Liver (tissue), 3 donors: ENCODE results near the gene CACNA1C.

Experiments used
- EGR1 ChIP-seq, 2 donors: IDR thresholded peaks; 2 replicates each; pipeline ENCODE4 v1.6.1; 2016 to 2018; ENCODE audit warnings: antibody characterized with exemption in 2 of 2, low read depth in 2 of 2
- FOXA1 ChIP-seq: IDR thresholded peaks from 2 replicates; pipeline ENCODE4 v1.6.1; 2016; ENCODE audit warnings: antibody characterized with exemption
- HNF4A ChIP-seq, 2 donors: conservative IDR thresholded peaks; 2 replicates each; pipeline ENCODE4 v1.6.1; 2016; ENCODE audit warnings: antibody characterized with exemption in 2 of 2, mild to moderate bottlenecking in 2 of 2
- HNF4G ChIP-seq: IDR thresholded peaks from 2 replicates; pipeline ENCODE4 v1.6.1; 2016; ENCODE audit warnings: antibody characterized with exemption
- JUND ChIP-seq, 2 donors: IDR thresholded peaks; 2 replicates each; pipeline ENCODE4 v1.6.1; 2016; ENCODE audit warnings: antibody characterized with exemption in 2 of 2
- RAD21 ChIP-seq, 2 donors: IDR thresholded peaks; 2 replicates each; pipeline ENCODE4 v1.6.1; 2016; ENCODE audit warnings: antibody characterized with exemption in 2 of 2, mild to moderate bottlenecking in 2 of 2
- RXRA ChIP-seq, 2 donors: IDR thresholded peaks; 2 replicates each; pipeline ENCODE4 v1.6.1; 2017 to 2018; ENCODE audit warnings: antibody characterized with exemption in 2 of 2, mild to moderate bottlenecking in 1 of 2
- SP1 ChIP-seq: IDR thresholded peaks from 2 replicates; pipeline ENCODE4 v1.6.1; 2018; ENCODE audit warnings: antibody characterized with exemption, mild to moderate bottlenecking
- TF ChIP-seq, protein P1 (sequence below): fragments of 150-350 bp; IDR thresholded peaks from 2 replicates; pipeline ENCODE4 v1.5.1; 2017; ENCODE audit warnings: improper control_type of control experiment, low read depth, low read length; ENCODE audit not compliant: missing input control
- TF ChIP-seq, protein P2 (sequence below): IDR thresholded peaks from 2 replicates; pipeline ENCODE4 v1.6.1; 2016; ENCODE audit warnings: antibody characterized with exemption
- TF ChIP-seq, protein P3 (sequence below): IDR thresholded peaks from 2 replicates; pipeline ENCODE4 v1.6.1; 2016; ENCODE audit warnings: antibody characterized with exemption
- TF ChIP-seq, protein P4 (sequence below): IDR thresholded peaks from 2 replicates; pipeline ENCODE4 v1.6.1; 2016; ENCODE audit warnings: antibody characterized with exemption, mild to moderate bottlenecking
- donor health status: healthy.
- donor health status: healthy.

DNA sequence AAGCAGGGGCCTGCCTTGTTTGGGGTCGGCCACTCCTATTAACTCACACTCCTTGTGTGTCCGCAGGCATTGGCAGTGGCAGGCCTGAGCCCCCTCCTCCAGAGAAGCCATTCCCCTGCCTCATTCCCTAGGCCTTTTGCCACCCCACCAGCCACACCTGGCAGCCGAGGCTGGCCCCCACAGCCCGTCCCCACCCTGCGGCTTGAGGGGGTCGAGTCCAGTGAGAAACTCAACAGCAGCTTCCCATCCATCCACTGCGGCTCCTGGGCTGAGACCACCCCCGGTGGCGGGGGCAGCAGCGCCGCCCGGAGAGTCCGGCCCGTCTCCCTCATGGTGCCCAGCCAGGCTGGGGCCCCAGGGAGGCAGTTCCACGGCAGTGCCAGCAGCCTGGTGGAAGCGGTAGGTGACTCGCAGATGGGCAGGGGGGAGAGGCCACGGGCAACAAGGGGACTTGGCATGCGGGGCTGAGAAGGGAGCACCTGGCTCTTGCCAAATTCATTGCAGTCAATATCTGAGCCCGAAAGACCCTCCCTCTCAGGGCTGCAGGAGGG, 635.7 kb downstream of the CACNA1C start:
- TF ChIP-seq, protein P1, sequence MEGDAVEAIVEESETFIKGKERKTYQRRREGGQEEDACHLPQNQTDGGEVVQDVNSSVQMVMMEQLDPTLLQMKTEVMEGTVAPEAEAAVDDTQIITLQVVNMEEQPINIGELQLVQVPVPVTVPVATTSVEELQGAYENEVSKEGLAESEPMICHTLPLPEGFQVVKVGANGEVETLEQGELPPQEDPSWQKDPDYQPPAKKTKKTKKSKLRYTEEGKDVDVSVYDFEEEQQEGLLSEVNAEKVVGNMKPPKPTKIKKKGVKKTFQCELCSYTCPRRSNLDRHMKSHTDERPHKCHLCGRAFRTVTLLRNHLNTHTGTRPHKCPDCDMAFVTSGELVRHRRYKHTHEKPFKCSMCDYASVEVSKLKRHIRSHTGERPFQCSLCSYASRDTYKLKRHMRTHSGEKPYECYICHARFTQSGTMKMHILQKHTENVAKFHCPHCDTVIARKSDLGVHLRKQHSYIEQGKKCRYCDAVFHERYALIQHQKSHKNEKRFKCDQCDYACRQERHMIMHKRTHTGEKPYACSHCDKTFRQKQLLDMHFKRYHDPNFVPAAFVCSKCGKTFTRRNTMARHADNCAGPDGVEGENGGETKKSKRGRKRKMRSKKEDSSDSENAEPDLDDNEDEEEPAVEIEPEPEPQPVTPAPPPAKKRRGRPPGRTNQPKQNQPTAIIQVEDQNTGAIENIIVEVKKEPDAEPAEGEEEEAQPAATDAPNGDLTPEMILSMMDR, result no peak
- no peak for TF ChIP-seq RXRA (IDR thresholded peaks at IDR 0.05)
- TF ChIP-seq, protein P2, sequence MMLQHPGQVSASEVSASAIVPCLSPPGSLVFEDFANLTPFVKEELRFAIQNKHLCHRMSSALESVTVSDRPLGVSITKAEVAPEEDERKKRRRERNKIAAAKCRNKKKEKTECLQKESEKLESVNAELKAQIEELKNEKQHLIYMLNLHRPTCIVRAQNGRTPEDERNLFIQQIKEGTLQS, result no peak
- TF ChIP-seq, protein P3, sequence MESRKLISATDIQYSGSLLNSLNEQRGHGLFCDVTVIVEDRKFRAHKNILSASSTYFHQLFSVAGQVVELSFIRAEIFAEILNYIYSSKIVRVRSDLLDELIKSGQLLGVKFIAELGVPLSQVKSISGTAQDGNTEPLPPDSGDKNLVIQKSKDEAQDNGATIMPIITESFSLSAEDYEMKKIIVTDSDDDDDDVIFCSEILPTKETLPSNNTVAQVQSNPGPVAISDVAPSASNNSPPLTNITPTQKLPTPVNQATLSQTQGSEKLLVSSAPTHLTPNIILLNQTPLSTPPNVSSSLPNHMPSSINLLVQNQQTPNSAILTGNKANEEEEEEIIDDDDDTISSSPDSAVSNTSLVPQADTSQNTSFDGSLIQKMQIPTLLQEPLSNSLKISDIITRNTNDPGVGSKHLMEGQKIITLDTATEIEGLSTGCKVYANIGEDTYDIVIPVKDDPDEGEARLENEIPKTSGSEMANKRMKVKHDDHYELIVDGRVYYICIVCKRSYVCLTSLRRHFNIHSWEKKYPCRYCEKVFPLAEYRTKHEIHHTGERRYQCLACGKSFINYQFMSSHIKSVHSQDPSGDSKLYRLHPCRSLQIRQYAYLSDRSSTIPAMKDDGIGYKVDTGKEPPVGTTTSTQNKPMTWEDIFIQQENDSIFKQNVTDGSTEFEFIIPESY, result no peak
- TF ChIP-seq, protein P4, sequence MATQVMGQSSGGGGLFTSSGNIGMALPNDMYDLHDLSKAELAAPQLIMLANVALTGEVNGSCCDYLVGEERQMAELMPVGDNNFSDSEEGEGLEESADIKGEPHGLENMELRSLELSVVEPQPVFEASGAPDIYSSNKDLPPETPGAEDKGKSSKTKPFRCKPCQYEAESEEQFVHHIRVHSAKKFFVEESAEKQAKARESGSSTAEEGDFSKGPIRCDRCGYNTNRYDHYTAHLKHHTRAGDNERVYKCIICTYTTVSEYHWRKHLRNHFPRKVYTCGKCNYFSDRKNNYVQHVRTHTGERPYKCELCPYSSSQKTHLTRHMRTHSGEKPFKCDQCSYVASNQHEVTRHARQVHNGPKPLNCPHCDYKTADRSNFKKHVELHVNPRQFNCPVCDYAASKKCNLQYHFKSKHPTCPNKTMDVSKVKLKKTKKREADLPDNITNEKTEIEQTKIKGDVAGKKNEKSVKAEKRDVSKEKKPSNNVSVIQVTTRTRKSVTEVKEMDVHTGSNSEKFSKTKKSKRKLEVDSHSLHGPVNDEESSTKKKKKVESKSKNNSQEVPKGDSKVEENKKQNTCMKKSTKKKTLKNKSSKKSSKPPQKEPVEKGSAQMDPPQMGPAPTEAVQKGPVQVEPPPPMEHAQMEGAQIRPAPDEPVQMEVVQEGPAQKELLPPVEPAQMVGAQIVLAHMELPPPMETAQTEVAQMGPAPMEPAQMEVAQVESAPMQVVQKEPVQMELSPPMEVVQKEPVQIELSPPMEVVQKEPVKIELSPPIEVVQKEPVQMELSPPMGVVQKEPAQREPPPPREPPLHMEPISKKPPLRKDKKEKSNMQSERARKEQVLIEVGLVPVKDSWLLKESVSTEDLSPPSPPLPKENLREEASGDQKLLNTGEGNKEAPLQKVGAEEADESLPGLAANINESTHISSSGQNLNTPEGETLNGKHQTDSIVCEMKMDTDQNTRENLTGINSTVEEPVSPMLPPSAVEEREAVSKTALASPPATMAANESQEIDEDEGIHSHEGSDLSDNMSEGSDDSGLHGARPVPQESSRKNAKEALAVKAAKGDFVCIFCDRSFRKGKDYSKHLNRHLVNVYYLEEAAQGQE, result no peak
- TF ChIP-seq FOXA1, result no peak
- no peak for TF ChIP-seq JUND (IDR thresholded peaks at IDR 0.05)
- no peak for TF ChIP-seq EGR1 (IDR thresholded peaks at IDR 0.05; ENCODE audit: low read depth in 2 of 2)
- no peak for TF ChIP-seq HNF4G
- no peak for TF ChIP-seq SP1
- TF ChIP-seq HNF4A (conservative IDR thresholded peaks at IDR 0.05), result no peak
- no peak for TF ChIP-seq RAD21 (IDR thresholded peaks at IDR 0.05)
